Common myeloid progenitor, CD34-positive (primary cell): ENCODE results near the gene TFAM.

ENCODE experiments used
- CTCF ChIA-PET: fragments of 350-600 bp; sonication (Branson Sonifier 250); formaldehyde crosslinking; loops from one replicate; lab custom pipeline; 2021; ENCODE audit warnings: antibody characterized with exemption; lab: Charles Lee
- POLR2A ChIA-PET: fragments of 350-600 bp; sonication (Branson Sonifier 250); formaldehyde crosslinking; loops from one replicate; lab custom pipeline; 2021; ENCODE audit warnings: antibody characterized with exemption; lab: Charles Lee
- DNase-seq, 3 donors: peaks; one replicate each; pipeline versions ENCODE4 v3.0.0 to v3.0.0-alpha.2; 2013
- H3K27ac ChIP-seq, 2 experiments: 1 replicate in 1 of 2; 2 replicates in 1 of 2; pipeline ENCODE4 v1.7.0; 2013; ENCODE audit warnings: inconsistent platforms in 2 of 2, low read length in 2 of 2, mild to moderate bottlenecking in 2 of 2, low read depth in 1 of 2, moderate library complexity in 1 of 2; ENCODE audit not compliant: severe bottlenecking in 2 of 2, insufficient read depth in 1 of 2, poor library complexity in 1 of 2
- H3K27me3 ChIP-seq, 5 experiments: replicated peaks in 2 of 5; 1 replicate in 3 of 5; 2 replicates in 2 of 5; pipeline versions ENCODE4 v1.6.1 to v1.7.0; 2013; ENCODE audit warnings: low read length in 4 of 5, mild to moderate bottlenecking in 2 of 5, moderate library complexity in 2 of 5, inconsistent platforms in 1 of 5; ENCODE audit not compliant: insufficient read depth in 5 of 5, control insufficient read depth in 4 of 5
- H3K36me3 ChIP-seq, 4 experiments: 1 replicate in 2 of 4; 2 replicates in 2 of 4; pipeline versions ENCODE4 v1.6.1 to v1.7.0; 2013; ENCODE audit warnings: low read length in 3 of 4, control low read depth in 1 of 4, mild to moderate bottlenecking in 1 of 4; ENCODE audit not compliant: control insufficient read depth in 4 of 4, insufficient read depth in 4 of 4
- H3K4me1 ChIP-seq, 4 experiments: 1 replicate in 3 of 4; 2 replicates in 1 of 4; pipeline versions ENCODE4 v1.6.1 to v1.7.1; 2013; ENCODE audit warnings: low read length in 3 of 4, mild to moderate bottlenecking in 3 of 4, control low read depth in 1 of 4, inconsistent platforms in 1 of 4, moderate library complexity in 1 of 4; ENCODE audit not compliant: control insufficient read depth in 4 of 4, insufficient read depth in 4 of 4; ENCODE audit errors: control extremely low read depth in 1 of 4
- H3K4me3 ChIP-seq, 7 experiments: 1 replicate in 4 of 7; 2 replicates in 3 of 7; pipeline versions ENCODE4 v1.5.1 to v1.7.0; 2013; ENCODE audit warnings: mild to moderate bottlenecking in 7 of 7, low read length in 6 of 7, moderate library complexity in 6 of 7, inconsistent platforms in 2 of 7, low read depth in 2 of 7, control low read depth in 1 of 7; ENCODE audit not compliant: insufficient read depth in 4 of 7, control insufficient read depth in 1 of 7; ENCODE audit errors: extremely low read depth in 1 of 7
- H3K9me3 ChIP-seq, 5 experiments: 1 replicate in 4 of 5; 2 replicates in 1 of 5; pipeline versions ENCODE4 v1.6.1 to v1.7.1; 2013; ENCODE audit warnings: low read length in 4 of 5, mild to moderate bottlenecking in 2 of 5, inconsistent platforms in 1 of 5, low read depth in 1 of 5, moderate library complexity in 1 of 5; ENCODE audit not compliant: control insufficient read depth in 4 of 5, insufficient read depth in 2 of 5; ENCODE audit errors: control extremely low read depth in 1 of 5
- WGBS: methylation state at CpG from one replicate; pipeline ENCODE4 v1.1.5; 2013; ENCODE audit not compliant: insufficient coverage; 5-methylcytosine and 5-hydroxymethylcytosine counted together

The TFAM gene

DNA sequence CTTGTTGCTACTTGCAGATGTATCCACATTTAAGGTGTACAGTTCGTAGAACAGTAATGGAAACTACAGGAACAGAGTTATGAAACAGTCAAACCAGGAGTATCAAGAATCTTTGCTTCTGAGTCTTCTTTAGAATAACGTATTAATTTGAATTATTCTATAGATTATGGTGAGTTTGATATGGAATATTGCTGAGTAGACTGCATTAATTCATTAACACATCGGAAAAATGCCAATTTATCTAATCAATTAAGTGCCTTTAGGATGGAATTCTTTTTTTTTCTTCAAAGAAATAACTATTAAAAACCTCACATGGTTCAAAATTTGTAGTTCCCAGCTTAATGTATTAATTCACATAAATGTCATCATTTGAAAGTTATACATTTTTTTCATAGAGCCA lies 3.8 kb downstream of the TFAM start:
- H3K27me3 ChIP-seq = no peaks in the 10 kb centered on the region
- H3K36me3 ChIP-seq = peaks cover 6 to 55% (median 29%) of the 10 kb centered on the region in 4 experiments
- H3K4me3 ChIP-seq = no peak overlapping the region
- ChIA-PET CTCF (interaction anchor here (2.0 kb wide), 1 partner anchor 89 kb away, joined by 7 read pairs; no protein-coding TSS in a partner anchor), POLR2A (no interaction called here)
- no peak for DNase-seq
- WGBS = 86% methylated on average over 1 of the region's 3 CpGs
- H3K9me3 ChIP-seq = no peaks in the 10 kb centered on the region
- H3K27ac ChIP-seq = no peak overlapping the region
- H3K4me1 ChIP-seq = peaks cover 14 to 25% (median 19%) of the 10 kb centered on the region in 4 experiments

DNA sequence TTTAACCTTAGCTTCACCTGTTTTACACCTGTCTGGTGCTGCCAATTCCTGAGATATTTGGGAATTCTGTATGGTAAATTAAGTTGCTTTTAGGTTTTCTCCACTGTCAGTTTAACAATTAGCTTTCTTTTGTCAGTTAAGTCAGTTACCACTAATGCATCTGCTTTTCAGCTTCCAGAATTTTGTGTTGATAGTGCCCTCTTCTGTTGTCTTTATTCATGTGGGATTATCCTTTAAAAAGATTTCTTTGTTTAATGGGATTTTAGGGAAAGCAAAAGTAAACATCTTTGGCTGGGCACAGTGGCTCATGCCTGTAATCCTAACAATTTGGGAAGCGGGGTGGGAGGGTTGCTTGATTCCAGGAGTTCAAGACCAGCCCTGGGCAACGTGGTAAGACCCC lies 8.1 kb downstream of the TFAM start:
- Histone ChIP-seq H3K9me3 (no peaks in the 10 kb centered on the region), H3K36me3 (peaks cover 9 to 85% (median 48%) of the 10 kb centered on the region in 4 experiments), H3K27ac (no peak overlapping the region), H3K4me3 (no peak overlapping the region), H3K4me1 (no peaks in the 10 kb centered on the region), H3K27me3 (no peaks in the 10 kb centered on the region)
- WGBS = 84% methylated on average over 2 of the region's 2 CpGs
- POLR2A ChIA-PET = no interaction called here
- CTCF ChIA-PET = interaction anchor here (1.1 kb wide), 1 partner anchor 94 kb away, joined by 3 read pairs; no protein-coding TSS in a partner anchor
- DNase-seq = no peak

DNA sequence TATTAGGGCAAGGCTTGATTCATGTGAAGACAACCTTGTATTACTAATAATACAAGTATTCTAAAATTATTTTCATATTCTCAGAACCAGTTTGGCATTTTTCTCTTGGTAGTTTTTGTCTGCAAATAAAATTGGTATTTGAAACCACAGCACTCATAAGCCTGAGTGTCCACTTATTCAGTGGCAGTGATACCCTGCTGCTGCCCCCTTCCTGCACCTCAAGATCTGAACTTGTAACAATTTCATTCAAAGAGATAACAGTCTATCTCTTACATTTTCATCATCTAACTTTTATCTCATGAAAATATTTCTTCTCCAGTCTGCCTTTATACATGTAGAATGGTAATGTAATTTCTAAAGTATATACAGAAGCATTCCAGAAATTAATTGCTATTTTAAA lies 9.3 kb downstream of the TFAM start:
- Histone ChIP-seq H3K9me3 (no peaks in the 10 kb centered on the region), H3K4me1 (no peaks in the 10 kb centered on the region), H3K36me3 (peaks cover 9 to 74% (median 42%) of the 10 kb centered on the region in 4 experiments), H3K27ac (no peak overlapping the region), H3K27me3 (no peaks in the 10 kb centered on the region), H3K4me3 (no peak overlapping the region)
- ChIA-PET POLR2A (no interaction called here), CTCF (interaction anchor here (1.1 kb wide), 1 partner anchor 95 kb away, joined by 3 read pairs; no protein-coding TSS in a partner anchor)
- DNase-seq = no peak

DNA sequence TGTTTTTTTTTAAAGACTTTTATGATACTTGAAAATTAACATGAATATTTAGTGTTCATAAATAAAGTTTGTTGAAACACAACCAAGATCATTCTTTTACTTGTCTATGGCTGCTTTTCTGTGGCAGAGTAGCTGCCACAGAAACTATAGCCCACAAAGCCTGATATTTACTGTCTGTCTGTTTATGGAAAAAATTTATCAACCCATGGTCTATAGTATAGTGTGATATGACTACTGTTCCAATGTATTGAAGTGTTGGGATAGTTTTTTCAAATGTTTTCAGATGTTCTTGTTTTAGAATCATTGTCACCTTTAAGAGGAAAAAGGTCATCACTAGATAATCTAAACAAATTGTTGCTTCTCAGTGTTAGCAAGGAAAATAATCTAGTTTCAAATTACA lies 10.8 kb downstream of the TFAM start:
- Histone ChIP-seq H3K4me1 (no peaks in the 10 kb centered on the region), H3K9me3 (no peaks in the 10 kb centered on the region), H3K27me3 (no peaks in the 10 kb centered on the region), H3K36me3 (peaks cover 9 to 59% (median 37%) of the 10 kb centered on the region in 4 experiments), H3K4me3 (no peak overlapping the region), H3K27ac (no peak overlapping the region)
- DNase-seq = no peak
- CTCF ChIA-PET = interaction anchor here (1.0 to 1.2 kb wide), 2 partner anchors 9 to 96 kb away, joined by 3 read pairs; no protein-coding TSS in a partner anchor
- POLR2A ChIA-PET = no interaction called here

DNA sequence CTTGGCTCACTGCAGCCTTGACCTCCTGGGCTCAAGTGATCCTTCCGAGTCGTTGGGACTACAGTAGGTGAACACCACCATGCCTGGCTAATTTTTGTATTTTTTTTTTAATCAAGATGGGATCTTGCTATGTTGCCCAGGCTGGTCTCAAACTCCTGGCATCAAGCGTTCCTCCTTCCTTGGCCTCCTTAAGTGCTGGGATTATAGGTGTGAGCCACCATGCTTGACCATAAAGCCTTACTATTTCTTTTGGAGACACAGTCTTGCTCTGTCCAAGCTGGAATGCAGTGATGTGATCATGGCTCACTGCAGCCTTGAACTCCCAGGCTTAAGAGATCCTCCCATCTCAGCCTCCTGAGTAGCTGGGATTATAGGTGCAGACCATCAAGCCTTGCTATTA lies 12.6 kb downstream of the TFAM start:
- no peak for DNase-seq
- POLR2A ChIA-PET = interaction anchor here (1.0 kb wide), 1 partner anchor 12 kb away, joined by 3 read pairs; the partner anchor contains the start of gene TFAM
- no peaks in the 10 kb centered on the region for H3K27me3 ChIP-seq
- no peaks in the 10 kb centered on the region for H3K9me3 ChIP-seq
- H3K27ac ChIP-seq = no peak overlapping the region
- peaks cover 7 to 43% (median 26%) of the 10 kb centered on the region in 4 experiments for H3K36me3 ChIP-seq
- CTCF ChIA-PET = no interaction called here
- H3K4me3 ChIP-seq = no peak overlapping the region
- WGBS = 100% methylated on average over 2 of the region's 3 CpGs
- no peaks in the 10 kb centered on the region for H3K4me1 ChIP-seq

DNA sequence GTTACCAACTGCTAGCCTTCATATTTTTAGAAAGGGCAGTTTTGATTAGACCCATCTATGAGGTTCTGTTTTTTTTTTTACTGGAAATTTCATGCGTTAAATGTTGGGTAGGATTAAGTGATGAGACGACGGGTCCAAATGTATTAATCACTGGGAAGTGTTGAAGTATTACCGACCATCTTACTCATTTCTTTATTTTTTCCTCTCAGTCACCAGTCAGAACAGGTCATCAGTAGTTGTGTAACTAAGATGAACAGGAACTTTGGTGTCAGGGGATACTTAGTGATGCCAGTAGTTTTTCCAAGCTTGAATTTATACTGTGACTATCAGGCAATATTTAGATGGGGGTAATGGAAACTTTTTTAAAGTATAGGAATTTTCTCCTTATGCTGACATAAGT lies 14.2 kb downstream of the TFAM start:
- Histone ChIP-seq H3K9me3 (no peaks in the 10 kb centered on the region), H3K27me3 (no peaks in the 10 kb centered on the region), H3K27ac (no peak overlapping the region), H3K36me3 (peaks cover 5 to 32% (median 21%) of the 10 kb centered on the region in 4 experiments), H3K4me3 (no peak overlapping the region), H3K4me1 (no peaks in the 10 kb centered on the region)
- no peak for DNase-seq
- WGBS = no CpG with 5 or more reads among the region's 4 CpGs
- CTCF ChIA-PET = no interaction called here
- POLR2A ChIA-PET = interaction anchor here (0.6 kb wide), 1 partner anchor 51 kb away, joined by 3 read pairs; no protein-coding TSS in a partner anchor

DNA sequence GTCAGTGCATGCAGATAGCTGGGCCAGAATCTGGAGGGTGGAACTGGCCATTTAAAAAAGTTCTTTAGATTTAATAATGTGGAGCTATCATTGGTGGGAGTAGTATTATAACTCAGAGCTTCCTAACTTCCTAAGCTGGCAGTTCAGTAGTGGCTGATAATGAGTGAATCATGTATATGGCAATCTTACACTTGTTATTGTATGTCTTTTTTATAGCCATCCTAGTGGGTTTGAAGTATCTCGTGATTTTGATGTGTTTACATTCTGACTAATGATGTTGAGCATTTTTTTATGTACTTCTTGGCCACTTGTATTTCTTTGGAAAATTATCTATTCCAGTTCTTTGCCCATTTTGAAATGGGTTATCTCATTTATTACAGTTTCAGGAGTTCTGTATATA lies 15.4 kb downstream of the TFAM start:
- peaks cover 4 to 21% (median 13%) of the 10 kb centered on the region in 4 experiments for H3K36me3 ChIP-seq

More for the DNA sequence above, 15.4 kb downstream of the TFAM start:
- H3K27me3 ChIP-seq = no peaks in the 10 kb centered on the region
- H3K27ac ChIP-seq = no peak overlapping the region
- no peak for DNase-seq
- H3K9me3 ChIP-seq = no peaks in the 10 kb centered on the region
- no peaks in the 10 kb centered on the region for H3K4me1 ChIP-seq
- CTCF ChIA-PET = no interaction called here
- POLR2A ChIA-PET = no interaction called here
- 100% methylated on average over 1 of the region's 1 CpG for WGBS
- no peak overlapping the region for H3K4me3 ChIP-seq
